KOPT-K1 (cell line): ENCODE results near the gene CCDC97.

Experiments
- H3K27ac ChIP-seq: fragments of 200-600 bp; sonication (generic); 2 replicates; pipeline ENCODE4 v1.5.1; 2016; ENCODE audit warnings: antibody characterized with exemption, mild to moderate bottlenecking, low read depth, low read length; ENCODE audit not compliant: poor library complexity, severe bottlenecking
- H3K36me3 ChIP-seq: fragments of 200-600 bp; sonication (generic); 2 replicates; pipeline ENCODE4 v1.5.1; 2017; ENCODE audit warnings: antibody characterized with exemption, mild to moderate bottlenecking, low read length, moderate library complexity; ENCODE audit not compliant: insufficient read depth
- H3K9me3 ChIP-seq: fragments of 200-600 bp; sonication (generic); 2 replicates; pipeline ENCODE4 v1.5.1; 2017; ENCODE audit warnings: antibody characterized with exemption, low read length, mild to moderate bottlenecking; ENCODE audit not compliant: insufficient read depth, poor library complexity, severe bottlenecking

Gene CCDC97

GRCh38 chr19:41310033-41310831, at the start of gene CCDC97:
CCDC97 (plus strand) TSS chr19:41310172; CDS start chr19:41310311, 139 bp downstream.
- Histone ChIP-seq H3K27ac (peak within 1 kb of the TSS; percentile 98), H3K36me3 (peaks cover 56% of the 10 kb centered on the region), H3K9me3 (no peaks in the 10 kb centered on the region)

GRCh38 chr19:41261474-41262190, 48.3 kb upstream of the CCDC97 start:
- Histone ChIP-seq H3K27ac (no peak overlapping the region), H3K36me3 (peaks cover 4% of the 10 kb centered on the region), H3K9me3 (no peaks in the 10 kb centered on the region)

- no peaks in the 10 kb centered on the region for H3K9me3 ChIP-seq
- peaks cover 20% of the 10 kb centered on the region for H3K36me3 ChIP-seq
- H3K27ac ChIP-seq: peak overlapping the region; percentile 90
Observed at GRCh38 chr19:41263042-41263849, 46.7 kb upstream of the CCDC97 start.

GRCh38 chr19:41263850-41264580, 46.0 kb upstream of the CCDC97 start, which contains the start of gene HNRNPUL1:
HNRNPUL1 (plus strand) TSS chr19:41264372; CDS start chr19:41264504, 132 bp downstream.
- Histone ChIP-seq H3K27ac (peak within 1 kb of the TSS; percentile 99), H3K9me3 (no peaks in the 10 kb centered on the region), H3K36me3 (peaks cover 28% of the 10 kb centered on the region)

GRCh38 chr19:41264581-41265394, 45.2 kb upstream of the CCDC97 start:
- Histone ChIP-seq H3K27ac (peak overlapping the region; percentile 99), H3K36me3 (peaks cover 35% of the 10 kb centered on the region), H3K9me3 (no peaks in the 10 kb centered on the region)

- no peaks in the 10 kb centered on the region for H3K9me3 ChIP-seq
- H3K36me3 ChIP-seq: peaks cover 43% of the 10 kb centered on the region
- peak overlapping the region; percentile 99 for H3K27ac ChIP-seq
Observed at GRCh38 chr19:41265395-41266153, 44.4 kb upstream of the CCDC97 start.

- peaks cover 78% of the 10 kb centered on the region for H3K36me3 ChIP-seq
- H3K27ac ChIP-seq: no peak overlapping the region
- no peaks in the 10 kb centered on the region for H3K9me3 ChIP-seq
Observed at GRCh38 chr19:41269055-41269454, 40.9 kb upstream of the CCDC97 start.

GRCh38 chr19:41269571-41269970, 40.4 kb upstream of the CCDC97 start:
- H3K36me3 ChIP-seq: peaks cover 83% of the 10 kb centered on the region
- no peak overlapping the region for H3K27ac ChIP-seq
- no peaks in the 10 kb centered on the region for H3K9me3 ChIP-seq

GRCh38 chr19:41273076-41273475, 36.9 kb upstream of the CCDC97 start:
- Histone ChIP-seq H3K9me3 (no peaks in the 10 kb centered on the region), H3K27ac (no peak overlapping the region), H3K36me3 (peaks cover 100% of the 10 kb centered on the region)

- no peaks in the 10 kb centered on the region for H3K9me3 ChIP-seq
- peaks cover 100% of the 10 kb centered on the region for H3K36me3 ChIP-seq
- H3K27ac ChIP-seq: no peak overlapping the region
Observed at GRCh38 chr19:41274802-41275201, 35.2 kb upstream of the CCDC97 start.

- Histone ChIP-seq H3K27ac (no peak overlapping the region), H3K36me3 (peaks cover 100% of the 10 kb centered on the region), H3K9me3 (no peaks in the 10 kb centered on the region)
Observed at GRCh38 chr19:41276231-41276630, 33.7 kb upstream of the CCDC97 start.

- H3K27ac ChIP-seq: no peak overlapping the region
- peaks cover 100% of the 10 kb centered on the region for H3K36me3 ChIP-seq
- no peaks in the 10 kb centered on the region for H3K9me3 ChIP-seq
Observed at GRCh38 chr19:41278478-41278877, 31.5 kb upstream of the CCDC97 start.
